KMS-11 (cell line): ENCODE results near the gene YDJC.
"Not testable (repeated sequence)": the region's sequence is repeated elsewhere in the genome, so short reads cannot be mapped to it uniquely, and the experiment has no call there.

Experiments used
- H2AFZ ChIP-seq: fragments of 200-600 bp; sonication (generic); 2 replicates; pipeline ENCODE4 v1.6.1; 2016; ENCODE audit warnings: antibody characterized with exemption, mixed run types, low read depth
- H3K27ac ChIP-seq: fragments of 200-600 bp; sonication (generic); 2 replicates; pipeline ENCODE4 v1.6.1; 2016; ENCODE audit warnings: mild to moderate bottlenecking, mixed run types
- H3K27me3 ChIP-seq: fragments of 200-600 bp; sonication (generic); 2 replicates; pipeline ENCODE4 v1.6.1; 2017; ENCODE audit warnings: mild to moderate bottlenecking, low read depth, mixed run types, moderate library complexity; ENCODE audit not compliant: insufficient read depth
- H3K36me3 ChIP-seq: fragments of 200-600 bp; sonication (generic); 2 replicates; pipeline ENCODE4 v1.6.1; 2017; ENCODE audit warnings: mild to moderate bottlenecking, mixed run types; ENCODE audit not compliant: insufficient read depth
- H3K4me1 ChIP-seq: fragments of 200-600 bp; sonication (generic); 2 replicates; pipeline ENCODE4 v1.6.1; 2016; ENCODE audit warnings: mild to moderate bottlenecking, low read depth, mixed run types; ENCODE audit not compliant: poor library complexity, severe bottlenecking
- H3K4me2 ChIP-seq: fragments of 200-600 bp; sonication (generic); 2 replicates; pipeline ENCODE4 v1.7.0; 2016; ENCODE audit warnings: mild to moderate bottlenecking, mixed run types
- H3K4me3 ChIP-seq: fragments of 200-600 bp; sonication (generic); IDR thresholded peaks from 2 replicates; pipeline ENCODE4 v1.6.1; 2017; ENCODE audit warnings: low read depth, low read length, mixed read lengths; ENCODE audit not compliant: insufficient read depth
- H3K79me2 ChIP-seq: fragments of 200-600 bp; sonication (generic); 2 replicates; pipeline ENCODE4 v1.6.1; 2016; ENCODE audit warnings: low read depth, mixed run types; ENCODE audit not compliant: insufficient read depth
- H3K9ac ChIP-seq: fragments of 200-600 bp; sonication (generic); 2 replicates; pipeline ENCODE4 v1.6.1; 2016; ENCODE audit warnings: mild to moderate bottlenecking, mixed run types
- H4K20me1 ChIP-seq: fragments of 200-600 bp; sonication (generic); 2 replicates; pipeline ENCODE4 v1.6.1; 2016; ENCODE audit warnings: mild to moderate bottlenecking, mixed run types; ENCODE audit not compliant: insufficient read depth
- CTCF ChIP-seq: fragments of 200-600 bp; sonication (generic); conservative IDR thresholded peaks from 2 replicates; pipeline ENCODE4 v1.6.1; 2017; ENCODE audit warnings: low read depth, mild to moderate bottlenecking, antibody characterized with exemption, low read length, moderate library complexity, mixed read lengths

The YDJC gene

DNA sequence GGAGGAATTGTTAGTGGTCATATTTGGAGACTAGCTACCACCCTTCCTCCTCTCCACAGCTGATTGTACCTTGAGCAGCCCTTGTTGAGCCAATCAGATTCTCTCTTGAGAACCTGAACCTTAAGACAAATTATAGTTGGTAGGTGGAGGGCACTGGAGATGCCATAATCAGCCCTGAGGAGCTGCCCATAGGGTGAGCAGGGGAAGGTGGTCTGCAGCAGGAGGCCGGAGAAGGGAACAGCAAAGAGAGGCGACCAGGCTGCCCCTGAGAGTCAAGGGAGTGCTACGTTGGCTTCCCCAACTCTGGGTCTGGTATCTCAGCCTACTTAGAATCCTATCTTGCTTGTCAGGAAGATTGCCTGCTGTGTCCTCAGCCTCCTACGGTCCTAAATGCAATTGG lies 9.5 kb upstream of the YDJC start:
- Histone ChIP-seq H3K27ac (no peak overlapping the region), H3K36me3 (no peaks in the 10 kb centered on the region), H3K9ac (no peak overlapping the region), H4K20me1 (no peaks in the 10 kb centered on the region), H2AFZ (no peak overlapping the region), H3K4me2 (no peak overlapping the region), H3K27me3 (no peaks in the 10 kb centered on the region), H3K4me3 (no peak overlapping the region), H3K79me2 (peaks cover 20% of the 10 kb centered on the region), H3K4me1 (peaks cover 6% of the 10 kb centered on the region)
- no peak for TF ChIP-seq CTCF

DNA sequence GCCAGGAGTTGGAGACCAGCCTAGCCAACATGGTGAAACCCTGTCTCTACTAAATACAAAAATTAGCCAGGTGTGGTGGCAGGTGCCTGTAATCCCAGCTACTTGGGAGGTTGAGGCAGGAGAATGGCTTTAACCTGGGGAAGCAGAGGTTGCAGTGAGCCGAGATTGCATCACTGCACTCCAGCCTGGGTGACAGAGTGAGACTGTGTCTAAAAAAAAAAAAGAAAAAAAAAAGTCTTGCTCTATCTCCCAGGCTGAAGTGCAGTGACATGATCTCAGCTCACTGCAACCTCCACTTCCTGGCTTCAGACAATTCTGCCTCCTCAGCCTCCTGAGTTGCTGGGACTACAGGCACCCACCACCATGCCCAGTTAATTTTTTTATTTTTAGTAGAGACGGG lies 7.6 kb upstream of the YDJC start:
- not testable (repeated sequence) for H3K79me2 ChIP-seq, H3K36me3 ChIP-seq, H2AFZ ChIP-seq, H3K27me3 ChIP-seq, H3K4me1 ChIP-seq, H3K9ac ChIP-seq, H3K27ac ChIP-seq, H3K4me3 ChIP-seq, H3K4me2 ChIP-seq, H4K20me1 ChIP-seq

DNA sequence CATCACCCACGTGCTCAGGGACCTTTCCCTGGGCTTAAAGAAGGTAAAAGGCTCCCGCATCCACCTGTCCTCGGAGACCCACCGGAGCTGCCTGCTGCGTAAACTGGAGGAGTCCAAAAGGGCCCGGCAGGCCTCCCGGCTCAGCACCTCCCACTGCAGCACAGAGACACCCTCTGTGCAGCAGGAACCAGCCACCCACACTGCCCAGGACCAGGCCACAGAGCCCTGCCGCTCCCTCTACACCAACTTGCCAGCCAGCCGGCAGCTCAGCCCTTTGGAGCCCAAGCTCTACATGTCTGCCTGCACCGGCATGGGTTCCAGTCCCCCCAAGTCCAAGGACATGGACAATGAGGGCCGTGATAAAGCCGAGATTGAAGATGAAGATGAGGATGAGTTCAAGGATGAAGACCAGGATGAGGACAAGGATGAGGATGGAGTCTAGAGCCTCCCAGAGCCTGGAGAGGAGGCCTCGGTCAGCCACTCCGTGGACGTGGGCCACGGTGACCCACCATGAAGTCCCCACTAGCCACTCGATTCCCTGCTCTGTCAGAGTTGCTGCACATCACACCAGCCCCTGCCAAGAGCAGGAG lies 6.9 kb upstream of the YDJC start:
- H3K4me2 ChIP-seq, result no peak overlapping the region
- no peaks in the 10 kb centered on the region for H3K79me2 ChIP-seq
- H3K4me3 ChIP-seq, result no peak overlapping the region
- no peak overlapping the region for H3K9ac ChIP-seq
- no peak overlapping the region for H3K27ac ChIP-seq
- no peak for TF ChIP-seq CTCF
- no peaks in the 10 kb centered on the region for H3K36me3 ChIP-seq
- no peaks in the 10 kb centered on the region for H4K20me1 ChIP-seq
- no peaks in the 10 kb centered on the region for H3K27me3 ChIP-seq
- H2AFZ ChIP-seq, result no peak overlapping the region
- peaks cover 6% of the 10 kb centered on the region for H3K4me1 ChIP-seq

DNA sequence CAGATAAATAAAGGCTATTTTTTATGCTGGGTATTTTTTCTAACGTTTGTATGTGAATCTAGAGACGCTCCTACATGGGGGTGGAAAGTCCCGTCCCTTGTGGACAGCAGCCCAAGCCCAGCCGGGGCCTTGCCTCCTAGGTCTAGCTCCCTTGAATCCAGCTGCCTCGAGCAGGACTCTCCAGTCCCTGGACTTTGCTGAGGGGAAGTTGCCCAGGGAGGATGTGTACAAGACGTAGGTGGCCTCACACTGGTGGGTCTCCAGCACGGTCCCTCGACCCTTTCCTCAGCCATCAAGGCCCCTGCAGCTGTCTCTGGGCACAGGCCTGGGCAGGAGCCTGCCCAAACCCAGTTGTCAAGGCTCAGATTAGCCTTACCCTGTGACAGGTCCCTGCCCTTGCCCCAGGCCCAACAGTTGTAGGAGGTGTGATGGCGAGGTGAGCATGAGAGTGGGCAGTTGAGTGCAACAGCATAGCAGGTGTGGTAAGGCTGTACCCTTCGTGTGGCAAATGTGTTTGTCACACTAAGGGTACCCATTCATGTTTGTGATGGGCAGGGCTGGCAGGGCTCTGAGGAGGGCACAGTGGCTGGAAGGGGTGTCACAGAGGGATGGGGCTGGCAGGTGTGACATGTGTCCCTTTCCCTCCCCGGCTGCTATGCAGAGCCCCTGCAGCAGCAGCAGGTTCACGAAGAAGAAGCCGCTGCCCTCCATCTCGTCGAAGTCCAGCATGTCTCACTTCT lies 6.1 kb upstream of the YDJC start:
- H3K9ac ChIP-seq, result no peak overlapping the region

More for the DNA sequence above, 6.1 kb upstream of the YDJC start:
- no peaks in the 10 kb centered on the region for H4K20me1 ChIP-seq
- H3K4me3 ChIP-seq, result no peak overlapping the region
- H3K79me2 ChIP-seq, result no peaks in the 10 kb centered on the region
- no peaks in the 10 kb centered on the region for H3K27me3 ChIP-seq
- H3K4me1 ChIP-seq, result peaks cover 2% of the 10 kb centered on the region
- H3K4me2 ChIP-seq, result no peak overlapping the region
- no peak overlapping the region for H2AFZ ChIP-seq
- TF ChIP-seq CTCF, result no peak
- H3K27ac ChIP-seq, result no peak overlapping the region
- no peaks in the 10 kb centered on the region for H3K36me3 ChIP-seq
